ENCODE results near the gene PRDM16.

PRDM16 gene

DNA sequence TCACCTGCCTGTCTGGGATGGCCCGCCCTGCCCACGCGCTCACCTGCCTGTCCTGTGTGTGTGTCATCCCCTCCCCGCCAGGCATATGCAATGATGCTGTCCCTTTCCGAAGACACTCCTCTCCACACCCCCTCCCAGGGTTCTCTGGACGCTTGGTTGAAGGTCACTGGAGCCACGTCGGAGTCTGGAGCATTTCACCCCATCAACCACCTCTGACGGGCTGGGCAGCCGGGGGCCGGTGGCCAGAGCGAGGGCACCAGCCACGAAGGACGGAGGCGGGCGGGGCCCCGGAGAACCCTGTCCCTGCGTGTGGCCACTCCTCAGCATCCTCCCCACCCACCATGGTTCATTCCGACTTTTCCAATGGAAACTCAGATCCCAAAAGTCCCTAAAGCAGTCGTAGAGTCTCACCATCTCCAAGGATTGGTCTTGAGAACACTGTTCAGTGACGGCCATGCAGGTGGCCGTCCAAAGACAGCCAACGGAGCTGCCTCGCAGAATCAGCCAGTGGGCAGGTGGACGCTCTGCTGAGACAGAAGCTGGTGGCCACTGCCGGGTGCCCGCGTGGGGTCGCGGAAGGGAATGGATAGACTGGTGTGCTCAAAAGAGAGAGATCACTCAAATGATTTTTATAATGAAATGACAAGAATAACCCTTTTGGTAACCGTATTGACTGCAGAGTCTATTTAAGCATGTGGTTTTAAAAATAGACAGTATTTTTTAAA, 364.8 kb downstream of the PRDM16 start:
- Histone ChIP-seq H3K4me1 (ENCODE audit: insufficient read depth, low read length, poor library complexity, severe bottlenecking) (no peaks in the 10 kb centered on the region), H3K9me3 (ENCODE audit: insufficient read depth, low read depth, low read length) (no peaks in the 10 kb centered on the region), H3K4me2 (ENCODE audit: low read depth, low read length, poor library complexity, severe bottlenecking) (no peak overlapping the region), H3K36me3 (ENCODE audit: insufficient read depth, low read length) (no peaks in the 10 kb centered on the region), H3K27me3 (ENCODE audit: insufficient read depth, low read length, poor library complexity, severe bottlenecking) (no peaks in the 10 kb centered on the region), H4K20me1 (ENCODE audit: insufficient read depth, low read length, poor library complexity, severe bottlenecking) (no peaks in the 10 kb centered on the region), H3K4me3 (ENCODE audit: low read length, poor library complexity, severe bottlenecking) (no peak overlapping the region), H3F3A (ENCODE audit: low read depth) (no peaks in the 10 kb centered on the region), H3K79me2 (ENCODE audit: insufficient read depth, low read length) (no peaks in the 10 kb centered on the region), H3K9me2 (replicated peaks; ENCODE audit: low read depth, low read length) (no peaks in the 10 kb centered on the region), H2AFZ (ENCODE audit: low read length) (no peak overlapping the region), H3K9ac (ENCODE audit: low read depth, low read length, poor library complexity, severe bottlenecking) (no peak overlapping the region)
- TF ChIP-seq, protein P1, sequence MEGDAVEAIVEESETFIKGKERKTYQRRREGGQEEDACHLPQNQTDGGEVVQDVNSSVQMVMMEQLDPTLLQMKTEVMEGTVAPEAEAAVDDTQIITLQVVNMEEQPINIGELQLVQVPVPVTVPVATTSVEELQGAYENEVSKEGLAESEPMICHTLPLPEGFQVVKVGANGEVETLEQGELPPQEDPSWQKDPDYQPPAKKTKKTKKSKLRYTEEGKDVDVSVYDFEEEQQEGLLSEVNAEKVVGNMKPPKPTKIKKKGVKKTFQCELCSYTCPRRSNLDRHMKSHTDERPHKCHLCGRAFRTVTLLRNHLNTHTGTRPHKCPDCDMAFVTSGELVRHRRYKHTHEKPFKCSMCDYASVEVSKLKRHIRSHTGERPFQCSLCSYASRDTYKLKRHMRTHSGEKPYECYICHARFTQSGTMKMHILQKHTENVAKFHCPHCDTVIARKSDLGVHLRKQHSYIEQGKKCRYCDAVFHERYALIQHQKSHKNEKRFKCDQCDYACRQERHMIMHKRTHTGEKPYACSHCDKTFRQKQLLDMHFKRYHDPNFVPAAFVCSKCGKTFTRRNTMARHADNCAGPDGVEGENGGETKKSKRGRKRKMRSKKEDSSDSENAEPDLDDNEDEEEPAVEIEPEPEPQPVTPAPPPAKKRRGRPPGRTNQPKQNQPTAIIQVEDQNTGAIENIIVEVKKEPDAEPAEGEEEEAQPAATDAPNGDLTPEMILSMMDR (conservative IDR thresholded peaks at IDR 0.05; ENCODE audit: low read length) = no peak
- TF ChIP-seq EZH2phosphoT487 (IDR thresholded peaks at IDR 0.05; ENCODE audit: borderline replicate concordance) = no peak

DNA sequence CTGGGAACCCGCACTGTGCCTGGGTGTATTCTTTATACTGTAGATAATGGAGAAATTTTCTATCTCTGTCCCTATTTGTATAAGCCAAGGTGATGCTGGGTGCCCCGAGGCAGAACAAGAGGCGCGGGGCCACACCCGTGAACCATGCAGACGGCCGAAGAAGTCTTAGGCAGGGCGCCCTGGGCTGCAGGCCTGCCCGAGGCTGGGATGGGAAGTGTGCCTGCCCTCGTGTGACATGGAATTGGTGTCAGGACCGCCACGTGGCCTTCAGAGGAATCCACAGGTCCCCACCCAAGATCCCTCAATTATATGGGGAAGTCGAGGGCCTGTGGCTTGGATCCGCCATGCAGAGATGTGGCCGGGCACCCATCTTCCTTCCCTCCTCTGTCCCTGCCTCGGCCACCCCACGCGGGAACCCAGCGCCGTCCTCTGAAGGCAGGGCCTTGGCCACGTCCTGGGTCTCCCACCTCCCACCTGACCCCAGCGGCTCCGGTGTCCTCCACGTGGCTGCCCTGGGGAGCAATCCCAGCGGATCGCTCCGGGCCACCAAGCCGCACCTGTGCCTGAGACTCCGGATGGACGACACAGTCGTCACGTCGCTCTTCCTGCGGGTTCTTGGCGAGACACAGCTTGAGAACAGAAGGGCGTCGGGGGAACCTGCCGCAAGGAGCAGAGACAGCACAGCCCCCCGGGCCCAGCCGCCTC, 365.6 kb downstream of the PRDM16 start:
- Histone ChIP-seq H3K27me3 (ENCODE audit: insufficient read depth, low read length, poor library complexity, severe bottlenecking) (no peaks in the 10 kb centered on the region), H3K36me3 (ENCODE audit: insufficient read depth, low read length) (no peaks in the 10 kb centered on the region), H4K20me1 (ENCODE audit: insufficient read depth, low read length, poor library complexity, severe bottlenecking) (no peaks in the 10 kb centered on the region), H3K79me2 (ENCODE audit: insufficient read depth, low read length) (no peaks in the 10 kb centered on the region), H3K9me2 (replicated peaks; ENCODE audit: low read depth, low read length) (no peaks in the 10 kb centered on the region), H3K9me3 (ENCODE audit: insufficient read depth, low read depth, low read length) (no peaks in the 10 kb centered on the region), H3K4me2 (ENCODE audit: low read depth, low read length, poor library complexity, severe bottlenecking) (no peak overlapping the region), H3K4me3 (ENCODE audit: low read length, poor library complexity, severe bottlenecking) (no peak overlapping the region), H3K9ac (ENCODE audit: low read depth, low read length, poor library complexity, severe bottlenecking) (no peak overlapping the region), H2AFZ (ENCODE audit: low read length) (no peak overlapping the region), H3K4me1 (ENCODE audit: insufficient read depth, low read length, poor library complexity, severe bottlenecking) (no peaks in the 10 kb centered on the region), H3F3A (ENCODE audit: low read depth) (no peaks in the 10 kb centered on the region)
- TF ChIP-seq, protein P1 (conservative IDR thresholded peaks at IDR 0.05; ENCODE audit: low read length) = no peak
- TF ChIP-seq EZH2phosphoT487 (IDR thresholded peaks at IDR 0.05; ENCODE audit: borderline replicate concordance) = no peak

DNA sequence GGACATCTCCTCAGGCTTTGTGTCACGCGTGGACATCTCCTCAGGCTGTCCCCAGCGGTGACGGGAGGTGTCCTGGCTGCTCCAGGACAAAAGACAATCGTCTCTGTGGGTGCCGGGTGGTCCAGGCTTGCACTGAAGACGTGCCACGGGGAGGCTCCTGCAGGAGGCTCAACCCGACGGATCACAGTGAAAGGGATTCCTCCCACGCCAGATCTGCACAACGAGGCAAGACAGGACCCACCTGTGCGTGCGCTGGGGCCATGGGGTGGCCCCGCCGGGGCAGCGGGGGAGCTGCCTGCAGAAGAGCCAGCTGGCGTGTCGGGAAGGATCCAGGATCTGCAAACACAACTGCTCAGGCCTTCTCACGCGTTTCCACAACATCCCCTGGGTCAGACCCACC, 366.7 kb downstream of the PRDM16 start:
- Histone ChIP-seq H3K9me2 (replicated peaks; ENCODE audit: low read depth, low read length) (no peaks in the 10 kb centered on the region), H3K79me2 (ENCODE audit: insufficient read depth, low read length) (no peaks in the 10 kb centered on the region), H3F3A (ENCODE audit: low read depth) (no peaks in the 10 kb centered on the region), H3K4me2 (ENCODE audit: low read depth, low read length, poor library complexity, severe bottlenecking) (no peak overlapping the region), H3K4me1 (ENCODE audit: insufficient read depth, low read length, poor library complexity, severe bottlenecking) (no peaks in the 10 kb centered on the region), H3K4me3 (ENCODE audit: low read length, poor library complexity, severe bottlenecking) (no peak overlapping the region), H3K9me3 (ENCODE audit: insufficient read depth, low read depth, low read length) (no peaks in the 10 kb centered on the region), H4K20me1 (ENCODE audit: insufficient read depth, low read length, poor library complexity, severe bottlenecking) (no peaks in the 10 kb centered on the region), H3K36me3 (ENCODE audit: insufficient read depth, low read length) (no peaks in the 10 kb centered on the region), H3K27me3 (ENCODE audit: insufficient read depth, low read length, poor library complexity, severe bottlenecking) (no peaks in the 10 kb centered on the region), H2AFZ (ENCODE audit: low read length) (no peak overlapping the region), H3K9ac (ENCODE audit: low read depth, low read length, poor library complexity, severe bottlenecking) (no peak overlapping the region)
- TF ChIP-seq, protein P1 (conservative IDR thresholded peaks at IDR 0.05; ENCODE audit: low read length) = no peak
- no peak for TF ChIP-seq EZH2phosphoT487 (IDR thresholded peaks at IDR 0.05; ENCODE audit: borderline replicate concordance)
